NCI-H2196 treated with DMSO at 0.1 percent for 48 hours (cell line): ENCODE measurements around the gene CISD1.

Source experiments
- DNase-seq: peaks from one replicate; lab custom pipeline; 2025; ENCODE audit not compliant: unreplicated experiment; lab: John Stamatoyannopoulos, UW

The CISD1 gene

DNA sequence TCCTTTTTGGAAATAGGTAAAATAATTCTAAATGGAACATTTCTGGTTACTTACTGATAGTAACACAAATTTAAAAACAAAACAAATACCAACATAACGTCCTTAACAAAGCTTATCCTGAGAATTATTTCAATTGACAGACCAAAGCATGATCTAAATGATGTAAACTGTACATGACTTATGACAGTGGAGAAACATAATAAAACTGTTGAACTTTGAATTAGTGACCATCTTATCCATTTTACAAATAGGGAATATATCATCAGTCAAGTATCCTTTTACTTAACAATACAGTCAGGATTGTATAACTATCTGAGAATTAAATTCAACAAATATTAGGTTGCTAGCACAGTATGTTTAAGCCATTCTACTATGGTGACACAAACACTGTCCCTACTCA, 3.7 kb upstream of the CISD1 start:
- no peak for DNase-seq

DNA sequence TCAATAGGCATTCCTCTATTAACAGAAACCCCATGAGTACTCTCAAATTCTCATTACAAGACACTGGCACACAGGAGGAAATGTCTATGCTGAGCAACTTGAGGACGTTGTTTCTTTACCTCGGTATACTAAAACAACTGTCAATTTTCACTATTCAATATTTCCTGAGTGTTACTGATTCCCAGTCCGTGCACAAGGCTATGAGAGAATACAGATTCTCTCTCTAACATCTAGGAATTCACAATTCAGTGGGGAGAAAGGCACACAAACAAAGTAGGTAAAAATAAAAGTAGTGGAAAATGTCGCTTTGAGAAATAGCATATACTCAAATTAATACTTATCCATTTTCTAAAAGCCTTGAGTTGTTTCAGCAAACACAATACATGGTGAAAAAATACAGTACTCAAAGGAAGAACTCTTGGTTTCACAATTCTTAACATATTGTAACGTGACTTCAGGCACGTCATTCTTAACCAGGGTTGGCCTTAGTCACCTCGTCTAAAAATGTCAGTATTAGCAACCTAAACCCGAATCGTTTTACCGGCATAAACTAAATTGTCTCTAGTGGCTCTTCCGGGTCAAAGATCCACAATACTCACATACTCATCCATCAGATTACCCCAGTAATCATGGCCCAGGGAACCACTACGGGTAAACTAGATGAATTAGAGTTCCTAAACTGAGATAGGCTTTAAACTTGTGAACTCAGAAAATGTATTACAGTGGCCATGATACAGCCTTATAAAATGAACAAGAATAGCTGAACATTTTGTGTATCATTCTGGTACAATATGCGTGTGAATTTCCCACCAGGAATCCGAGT, 2.7 kb upstream of the CISD1 start:
- DNase-seq = no peak

DNA sequence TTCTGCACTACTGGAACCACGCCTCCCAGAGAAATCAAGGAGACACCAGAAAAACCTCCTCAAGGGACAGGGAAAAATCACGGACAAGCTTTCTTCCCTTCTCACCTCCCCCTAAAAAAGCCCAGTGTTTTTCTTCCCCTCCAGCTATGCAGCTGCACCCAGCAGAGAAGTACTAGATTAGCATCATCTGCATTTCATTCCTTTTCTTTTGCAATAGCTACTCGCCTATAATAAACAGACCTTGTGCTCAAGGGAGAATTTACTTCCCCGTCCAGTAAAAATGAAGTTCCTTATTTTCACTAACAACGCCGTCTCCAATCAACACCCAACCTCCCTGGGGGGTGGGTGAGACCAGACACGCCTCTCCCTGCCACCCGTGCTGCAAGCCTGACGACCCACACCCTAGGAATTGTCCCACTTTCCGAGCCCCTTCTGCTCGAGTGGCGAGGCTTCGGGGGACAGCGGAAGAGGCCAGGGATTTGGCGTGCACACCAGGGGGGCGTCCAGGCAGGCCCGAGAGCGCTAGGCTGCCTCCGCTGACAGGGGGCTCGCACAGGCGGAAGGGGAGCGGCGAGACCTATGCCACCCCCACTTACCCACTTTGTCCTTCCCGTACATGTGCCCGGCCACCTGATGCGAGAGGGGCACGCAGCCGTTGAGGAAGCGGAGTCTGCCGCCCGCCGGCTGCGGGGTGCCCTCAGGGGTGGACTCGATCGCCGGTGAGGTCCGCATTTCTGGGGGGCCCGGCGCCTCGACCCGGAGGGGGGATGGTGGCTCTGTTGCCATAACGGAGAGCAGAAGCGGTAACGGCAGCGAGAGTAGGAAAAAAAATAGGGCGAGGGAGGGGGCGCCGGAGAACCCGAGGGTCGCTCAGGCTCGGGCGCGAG, 1.9 kb upstream of the CISD1 start:
- no peak for DNase-seq

DNA sequence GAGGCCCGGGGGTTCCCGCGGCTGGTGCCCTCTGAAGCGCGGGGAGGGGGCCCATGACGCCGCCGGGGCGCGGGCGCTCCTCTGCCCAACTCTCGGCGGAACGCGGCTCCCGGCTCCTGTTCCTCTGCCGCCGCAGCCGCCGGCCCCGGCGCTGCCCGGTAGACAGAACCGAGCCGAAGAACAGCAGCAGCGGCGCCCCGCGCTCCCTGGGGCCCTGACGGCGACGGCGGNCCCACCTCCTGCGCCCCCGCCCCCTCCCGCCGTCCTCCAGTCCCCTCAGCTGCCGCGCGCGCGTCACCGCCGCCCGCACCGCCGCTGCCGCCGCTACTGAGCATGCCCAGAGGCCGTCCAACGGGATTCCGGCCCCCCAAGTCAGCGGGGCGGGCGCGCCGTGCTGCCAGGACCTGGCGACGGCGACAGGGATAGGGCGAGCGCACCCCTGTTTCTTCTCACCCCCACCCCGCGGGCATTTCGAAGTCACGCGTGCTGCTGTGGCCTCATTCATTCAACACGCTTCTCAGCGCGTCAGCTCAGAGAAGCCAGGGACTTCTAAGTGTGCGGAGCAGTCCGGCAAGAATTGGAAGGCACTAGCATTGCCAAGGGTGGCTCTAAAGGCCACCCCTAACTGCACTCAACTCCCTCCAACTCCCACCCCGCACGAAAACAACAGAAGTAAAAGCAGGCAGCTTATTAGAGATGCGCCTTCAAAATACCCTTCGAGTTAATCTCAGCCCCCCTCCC, 1.1 kb upstream of the CISD1 start, which contains the start of gene IPMK:
Gene IPMK (minus strand): TSS at position 182 of the 741 bp plus-strand sequence. CDS start 283 bp downstream, outside the sequence.
- DNase-seq = peak; percentile 44

DNA sequence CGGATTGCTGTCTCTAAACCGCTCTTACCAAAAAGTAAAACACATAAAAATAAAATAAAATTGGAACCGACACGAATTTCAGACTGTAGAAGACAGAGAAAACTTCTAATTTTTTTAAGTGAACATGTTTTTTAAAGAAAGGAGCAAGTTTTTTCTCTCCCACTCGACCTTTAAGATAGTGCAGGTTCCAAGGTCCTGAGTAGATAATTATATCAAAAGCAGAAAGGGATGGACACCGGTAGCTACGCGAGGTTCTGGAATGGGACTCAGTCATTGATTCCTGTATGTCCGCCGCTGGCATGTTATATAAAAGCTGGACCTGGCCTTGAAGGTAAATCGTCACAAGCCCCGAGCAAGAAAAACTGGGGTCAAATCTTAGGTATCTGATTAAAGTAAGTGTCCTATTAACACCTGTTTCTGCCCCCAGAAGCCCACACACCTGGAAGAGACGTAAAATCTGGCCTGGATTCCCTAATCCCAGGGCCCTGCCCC, 462 bp upstream of the CISD1 start:
- no peak for DNase-seq

DNA sequence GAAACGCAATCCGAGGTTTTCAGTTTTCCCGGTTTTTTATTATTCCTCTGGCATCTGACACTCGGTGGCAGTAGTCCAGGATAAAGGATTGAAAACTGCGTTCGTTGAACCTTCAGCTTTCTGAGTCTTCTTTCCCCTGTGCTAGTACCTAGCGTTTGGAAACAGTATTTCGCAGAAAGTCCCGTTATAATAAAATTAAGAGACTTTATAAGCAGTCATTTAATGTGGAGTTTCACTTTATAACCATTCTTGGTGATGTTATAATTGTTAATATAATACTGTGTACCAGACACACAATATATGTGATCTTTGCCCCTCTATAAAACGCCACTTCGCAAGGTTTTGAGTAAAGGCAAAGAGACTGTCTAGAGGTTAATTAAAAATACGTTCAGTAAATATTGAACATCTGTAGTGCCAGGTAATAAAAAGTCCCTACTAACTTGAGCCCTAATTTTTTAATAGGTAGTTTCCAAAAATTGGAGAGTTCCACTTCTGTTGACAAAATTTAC, 874 bp downstream of the CISD1 start:
- DNase-seq = no peak

DNA sequence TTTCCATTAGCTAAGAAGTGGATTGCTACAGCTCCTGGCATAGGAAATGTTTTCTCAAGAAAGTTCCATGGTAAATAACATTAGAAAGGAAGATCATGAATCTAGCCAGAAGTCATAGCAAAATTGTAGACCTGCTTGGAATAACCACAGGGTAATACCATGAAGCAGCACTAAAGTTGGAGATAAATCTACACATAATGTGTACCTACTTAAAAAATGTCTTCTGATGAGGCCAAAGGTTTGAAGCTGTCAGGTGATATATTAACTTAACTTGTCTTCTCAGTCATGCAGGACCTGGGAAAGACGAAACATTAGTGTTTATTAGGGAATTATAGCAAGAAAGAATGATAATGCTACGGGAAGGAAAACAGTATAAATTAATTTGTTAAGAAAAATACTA, 6.3 kb downstream of the CISD1 start:
- DNase-seq = no peak

DNA sequence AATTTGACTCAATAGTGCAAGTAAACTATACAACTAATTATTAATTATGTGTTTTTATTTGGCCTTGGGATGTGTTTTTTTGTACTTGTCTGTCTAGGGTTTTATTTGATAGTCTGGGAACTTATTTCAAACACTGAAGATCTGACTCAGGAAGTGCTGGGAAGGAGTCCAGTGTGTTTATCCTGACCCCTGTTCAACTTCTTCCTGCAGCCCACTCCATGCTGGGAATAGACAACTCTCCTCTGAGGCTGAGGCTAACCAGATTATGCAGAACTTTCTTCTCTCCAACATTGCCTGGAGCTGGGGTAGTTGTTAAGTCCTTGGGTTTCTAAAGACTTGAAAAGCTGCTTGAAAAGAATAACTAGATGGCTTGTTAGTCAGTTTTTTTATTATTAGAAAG, 6.9 kb downstream of the CISD1 start:
- DNase-seq = no peak

DNA sequence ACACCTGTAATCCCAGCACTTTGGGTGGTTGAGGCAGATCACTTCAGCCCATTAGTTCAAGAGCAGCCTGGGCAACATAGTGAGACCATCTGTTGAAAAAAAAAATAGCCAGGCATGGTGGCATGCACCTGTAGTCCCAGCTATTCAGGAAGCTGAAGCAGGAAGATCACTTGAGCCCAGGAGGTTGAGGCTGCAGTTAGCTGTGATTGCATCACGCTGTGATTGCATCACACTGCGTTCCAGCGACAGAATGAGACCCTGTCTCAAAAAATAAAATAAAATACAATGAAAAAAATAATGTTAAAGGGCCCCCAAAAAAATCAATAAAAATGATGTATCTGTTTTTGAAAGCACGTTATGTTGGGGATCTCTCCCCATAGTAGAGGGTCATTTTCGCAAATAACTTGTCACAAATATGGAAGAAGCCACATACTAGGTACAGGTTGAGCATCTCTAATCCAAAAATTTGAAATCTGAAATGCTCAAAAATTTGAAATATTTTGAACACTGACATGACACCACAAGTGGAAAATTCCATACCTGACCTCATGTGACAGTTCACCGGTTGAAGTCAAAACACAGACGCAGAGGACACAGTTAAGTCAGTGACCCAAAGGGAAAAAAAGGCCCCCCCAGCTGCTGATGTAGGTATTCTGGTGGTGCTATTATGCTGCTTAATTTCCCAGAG, 9.5 kb downstream of the CISD1 start:
- no peak for DNase-seq

DNA sequence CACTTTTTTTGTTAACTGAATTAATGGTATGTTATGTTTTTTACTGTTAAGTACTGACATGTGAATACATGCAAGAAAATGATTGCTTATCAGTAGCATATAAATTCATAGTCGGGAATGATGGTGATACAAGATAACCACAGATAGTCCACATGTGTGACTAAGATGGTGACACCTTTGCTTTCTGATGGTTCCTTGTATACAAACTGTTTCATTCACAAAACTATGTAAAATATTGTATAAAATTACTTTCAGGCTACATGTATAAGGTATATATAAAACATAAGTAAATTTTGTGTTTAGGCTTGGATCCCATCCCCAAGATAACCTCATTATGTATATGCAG, 10.0 kb downstream of the CISD1 start:
- no peak for DNase-seq

DNA sequence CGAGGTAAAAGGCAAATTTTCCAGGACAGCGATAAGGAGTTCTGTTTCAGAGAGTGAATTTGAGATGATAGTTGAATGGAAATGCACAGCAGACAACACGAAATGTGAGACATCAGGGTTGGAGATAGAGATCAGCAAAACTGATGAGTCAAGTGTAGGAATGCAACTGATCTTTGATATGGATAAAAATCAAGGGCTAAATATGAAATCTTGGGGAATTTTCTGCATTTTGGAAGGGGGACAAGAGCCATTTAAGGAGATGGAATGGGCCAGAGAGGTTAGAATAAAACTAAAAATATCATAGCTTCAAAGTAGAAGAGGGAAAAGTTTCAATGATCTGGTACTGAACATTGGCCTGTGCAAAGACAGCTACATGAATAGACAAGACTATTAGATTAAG, 11.5 kb downstream of the CISD1 start:
- DNase-seq = no peak

DNA sequence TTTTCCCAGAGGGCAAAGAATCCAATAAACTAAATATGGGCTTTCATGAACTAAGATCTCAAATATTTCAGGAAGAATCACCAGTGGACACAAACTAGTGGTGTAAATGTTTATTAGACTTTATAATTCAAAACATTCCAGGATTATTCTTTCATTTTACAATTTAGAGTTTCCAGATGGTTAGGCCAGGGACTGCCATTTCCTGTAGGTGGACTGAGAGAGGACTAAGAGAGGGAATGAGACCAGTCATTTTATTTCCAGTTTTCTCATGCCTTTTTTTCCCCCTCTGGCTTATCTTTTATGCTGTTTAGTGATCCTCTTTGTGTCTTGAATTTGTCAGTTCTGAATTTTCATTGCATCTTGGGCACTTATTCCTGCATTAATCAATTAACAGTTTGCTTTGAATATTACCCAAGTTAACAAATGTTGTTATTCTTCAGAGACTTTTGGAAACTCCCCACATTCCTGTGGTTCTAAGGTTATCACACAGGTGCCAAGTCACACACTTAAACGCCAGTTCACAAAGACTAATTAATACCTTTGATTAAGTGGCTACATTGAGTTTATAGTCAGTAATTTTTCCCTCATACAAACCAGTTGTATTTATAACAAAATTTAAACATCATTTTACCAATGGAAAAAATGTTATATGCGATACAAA, 12.3 kb downstream of the CISD1 start:
- no peak for DNase-seq

DNA sequence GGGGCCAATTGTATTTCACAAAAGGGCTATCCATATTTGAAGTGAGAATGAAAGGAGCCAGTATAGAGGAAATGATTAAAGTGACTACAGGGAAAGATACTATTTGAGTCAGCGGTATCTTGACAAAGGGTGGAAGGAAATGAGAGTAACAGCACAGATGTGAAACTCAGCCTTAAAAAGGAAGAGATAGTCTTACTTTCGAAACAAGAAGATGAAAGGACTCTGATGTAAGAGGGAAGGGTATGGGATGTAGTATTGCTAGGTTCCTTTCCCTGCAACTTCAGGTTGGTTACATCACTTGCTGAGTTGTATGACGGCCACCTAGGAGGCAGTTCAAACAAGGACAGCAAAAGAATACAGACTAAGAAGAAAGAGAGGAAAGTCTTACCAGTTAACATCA, 13.7 kb downstream of the CISD1 start:
- DNase-seq = no peak

DNA sequence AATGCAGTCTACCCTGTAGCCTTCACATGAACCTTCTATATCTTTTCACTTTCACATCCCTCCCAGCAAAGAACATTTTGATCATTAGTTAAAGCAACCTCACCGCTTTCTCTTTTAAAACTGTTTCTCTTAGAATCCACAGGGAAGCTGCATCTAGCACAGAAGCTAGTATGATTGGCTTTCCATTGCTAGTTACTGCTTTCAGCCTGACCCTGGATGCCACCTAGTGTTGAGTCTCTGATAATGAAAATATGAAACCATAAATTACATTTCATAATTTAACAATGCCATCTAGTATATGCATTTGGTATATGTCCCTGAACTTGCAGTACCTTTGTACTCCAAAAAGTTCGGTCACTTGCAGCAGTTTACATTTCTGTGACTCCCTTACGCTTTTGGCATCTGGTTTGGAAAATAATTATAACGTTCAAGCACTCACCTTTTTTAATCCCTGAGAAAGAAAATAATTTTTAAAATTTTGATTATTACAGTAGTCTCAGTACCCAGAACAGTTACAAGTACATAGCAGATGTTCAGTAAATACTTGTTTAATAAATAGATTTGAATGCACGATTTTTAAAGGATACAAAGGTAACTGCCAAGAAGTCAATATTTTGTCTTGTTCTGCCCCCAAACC, 22.7 kb downstream of the CISD1 start:
- no peak for DNase-seq

DNA sequence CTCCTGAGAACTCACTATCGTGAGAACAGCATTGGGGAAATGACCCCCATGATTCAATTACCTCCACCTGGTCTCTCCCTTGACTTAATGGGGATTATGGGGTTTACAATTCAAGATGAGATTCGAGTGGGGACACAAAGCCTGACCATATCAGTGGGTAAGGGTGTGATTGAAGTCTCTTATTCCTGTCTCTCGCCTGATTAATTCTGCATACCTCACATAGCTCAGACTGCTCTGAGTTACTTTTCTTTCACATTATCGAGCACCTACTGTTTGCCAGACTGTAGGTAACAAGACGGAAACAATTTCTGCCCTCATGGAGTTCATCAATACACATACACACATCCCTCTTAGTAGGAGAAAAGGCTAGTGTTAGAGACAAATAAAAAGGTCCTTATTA, 25.0 kb downstream of the CISD1 start:
- no peak for DNase-seq

DNA sequence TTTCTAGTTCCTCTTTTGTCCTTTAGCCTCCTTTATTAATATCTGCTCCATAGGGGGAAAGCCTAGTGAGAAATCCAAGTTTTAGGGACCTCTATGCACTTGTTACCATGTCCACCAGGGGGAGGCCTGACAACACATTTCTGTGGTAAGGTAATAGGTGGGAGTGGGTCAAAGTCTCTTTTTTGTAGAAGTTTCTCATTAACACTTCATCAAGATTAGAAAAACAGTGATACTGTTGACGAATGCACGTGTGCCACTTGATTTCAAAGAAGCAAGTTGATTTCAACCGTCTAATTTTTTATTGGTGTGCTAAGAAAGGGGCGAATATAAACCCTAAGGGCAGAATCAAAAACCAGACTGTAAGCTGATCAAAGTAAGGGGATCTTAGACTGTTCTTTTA, 30.6 kb downstream of the CISD1 start:
- no peak for DNase-seq

DNA sequence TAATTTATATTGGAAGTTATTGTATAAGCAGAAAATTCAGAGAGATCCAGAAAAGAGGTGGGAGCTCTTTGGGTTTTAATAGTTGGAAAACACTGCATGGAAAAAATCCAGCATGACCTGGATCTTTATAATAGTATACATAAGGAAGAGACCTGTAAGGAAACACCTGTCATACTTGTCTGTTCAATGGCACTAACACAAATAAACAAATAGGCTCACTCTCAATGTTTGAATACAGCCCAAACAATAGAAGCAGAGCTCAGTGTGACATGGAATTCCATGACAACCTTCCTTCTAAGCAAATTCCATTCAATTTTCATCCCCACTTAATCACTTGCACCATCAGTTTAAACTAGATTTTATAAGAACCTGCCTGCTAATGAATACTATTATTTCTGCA, 31.7 kb downstream of the CISD1 start:
- DNase-seq = no peak

DNA sequence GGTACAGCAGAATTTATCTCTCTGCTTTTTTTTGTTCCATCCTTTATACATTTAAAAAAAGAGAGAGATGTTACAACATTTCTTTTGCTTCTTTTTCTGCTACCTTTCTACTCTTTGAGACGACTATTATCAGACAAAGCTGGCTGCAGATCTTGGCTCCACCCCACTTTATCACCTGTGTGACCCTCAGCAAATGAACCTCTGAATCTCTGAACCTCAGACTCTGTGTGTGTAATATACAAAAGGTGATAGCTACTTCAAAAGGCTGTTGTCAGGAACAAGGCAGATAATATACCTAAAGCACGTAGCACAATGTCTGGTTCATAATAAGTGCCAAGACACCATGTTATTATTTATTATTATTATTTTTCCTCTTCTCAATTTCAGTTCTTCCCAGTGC, 33.3 kb downstream of the CISD1 start:
- no peak for DNase-seq

DNA sequence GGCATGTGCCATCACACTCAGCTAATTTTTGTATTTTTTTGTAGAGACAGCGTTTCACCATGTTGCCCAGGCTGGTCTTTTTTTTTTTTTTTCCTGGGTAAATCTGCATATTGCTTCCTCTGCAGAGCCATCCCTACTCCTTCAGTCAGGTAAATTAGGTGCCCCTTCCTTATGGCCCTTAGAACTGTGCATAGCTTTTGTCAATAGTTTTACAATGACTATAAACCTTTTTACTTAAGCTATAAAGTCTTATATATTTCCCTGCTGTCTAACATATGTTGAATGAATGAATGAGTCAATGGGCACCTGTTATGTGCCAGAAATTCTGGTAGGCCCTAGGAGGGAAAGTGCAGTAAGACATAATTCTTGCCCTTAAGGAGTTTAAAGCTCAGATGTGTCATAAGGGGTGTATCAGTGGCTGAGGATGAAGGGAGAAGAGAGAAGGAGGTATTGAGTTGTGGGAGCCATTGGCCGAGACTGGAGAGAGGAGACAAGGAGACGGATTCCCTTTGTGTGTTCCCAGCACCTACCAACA, 35.2 kb downstream of the CISD1 start:
- DNase-seq = no peak
